CD4-positive, alpha-beta memory T cell (primary cell): ENCODE results near the gene SDC1. TPM values are rescaled to one million over a fixed set of nuclear protein-coding genes. Genes with fewer than 3 reads are reported as not detected.

Experiments used
- CTCF ChIA-PET: fragments of 350-600 bp; sonication (Branson Sonifier 250); formaldehyde crosslinking; loops from one replicate; lab custom pipeline; 2021; ENCODE audit warnings: inconsistent platforms; ENCODE audit not compliant: partially characterized antibody; lab: Charles Lee
- POLR2A ChIA-PET: fragments of 350-600 bp; sonication (Branson Sonifier 250); formaldehyde crosslinking; loops from one replicate; lab custom pipeline; 2021; ENCODE audit not compliant: partially characterized antibody; lab: Charles Lee
- DNase-seq, 5 donors: peaks; one replicate each; pipeline versions ENCODE4 v3.0.0 to v3.0.0-alpha.2; 2020 to 2022; ENCODE audit warnings: mixed read lengths in 1 of 5
- H3K27ac ChIP-seq: one replicate; pipeline ENCODE4 v1.7.0; 2013; ENCODE audit warnings: low read depth, low read length
- H3K27me3 ChIP-seq: 2 replicates; pipeline ENCODE4 v1.7.0; 2013; ENCODE audit warnings: mild to moderate bottlenecking, low read length, moderate library complexity; ENCODE audit not compliant: insufficient read depth
- H3K36me3 ChIP-seq: 2 replicates; pipeline ENCODE4 v1.7.0; 2013; ENCODE audit warnings: mild to moderate bottlenecking, low read length, moderate library complexity; ENCODE audit not compliant: insufficient read depth
- H3K4me1 ChIP-seq: 2 replicates; pipeline ENCODE4 v1.7.0; 2013; ENCODE audit warnings: mild to moderate bottlenecking, low read length, moderate library complexity; ENCODE audit not compliant: insufficient read depth
- H3K4me3 ChIP-seq, 2 donors: one replicate each; pipeline ENCODE4 v1.7.0; 2013; ENCODE audit warnings: low read length in 2 of 2, mild to moderate bottlenecking in 1 of 2
- H3K9me3 ChIP-seq, 2 donors: one replicate each; pipeline ENCODE4 v1.7.0; 2013; ENCODE audit warnings: low read length in 2 of 2, control low read depth in 1 of 2; ENCODE audit not compliant: control insufficient read depth in 1 of 2
- H3K27ac Mint-ChIP-seq, 7 donors: one replicate each; pipeline ENCODE4 v1.8.0; 2020 to 2021; ENCODE audit warnings: mixed read lengths in 7 of 7, mild to moderate bottlenecking in 6 of 7, inconsistent platforms in 3 of 7, moderate library complexity in 3 of 7
- H3K27me3 Mint-ChIP-seq, 2 donors: one replicate each; pipeline ENCODE4 v1.8.0; 2020 to 2021; ENCODE audit warnings: mixed read lengths in 2 of 2
- H3K36me3 Mint-ChIP-seq, 2 donors: one replicate each; pipeline ENCODE4 v1.8.0; 2020 to 2021; ENCODE audit warnings: mixed read lengths in 2 of 2, inconsistent platforms in 1 of 2, mild to moderate bottlenecking in 1 of 2
- H3K4me1 Mint-ChIP-seq, 4 donors: one replicate each; pipeline ENCODE4 v1.8.0; 2020 to 2021; ENCODE audit warnings: mixed read lengths in 4 of 4, mild to moderate bottlenecking in 1 of 4
- H3K4me3 Mint-ChIP-seq, 8 donors: one replicate each; pipeline ENCODE4 v1.8.0; 2020 to 2021; ENCODE audit warnings: mixed read lengths in 8 of 8, mild to moderate bottlenecking in 7 of 8, moderate library complexity in 6 of 8, inconsistent platforms in 3 of 8
- H3K9me3 Mint-ChIP-seq, 8 donors: one replicate each; pipeline ENCODE4 v1.8.0; 2020 to 2021; ENCODE audit warnings: mixed read lengths in 8 of 8, mild to moderate bottlenecking in 5 of 8, inconsistent platforms in 3 of 8, moderate library complexity in 1 of 8
- intact Hi-C: fragments of 100-400 bp; cut with micrococcal nuclease; formaldehyde crosslinking; loops from one replicate; pipeline ENCODE4 v1.15.1; 2023
- polyA plus RNA-seq, 2 donors: library from polyadenylated mRNA; unstranded; fragments of 300-500 nt; fragmentation: Illumina TruSeq; gene quantifications; one replicate each; pipeline ENCODE4 v1.2.3, GENCODE V29; 2021
- total RNA-seq, 2 experiments: library from RNA; stranded (reverse); gene quantifications; one replicate each; pipeline ENCODE4 v1.2.3, GENCODE V29; 2021

The SDC1 gene
- total and polyA plus RNA-seq, 4 experiments from 2014 or later = 0.09 TPM; not detected in 3

GRCh38 chr2:20164061-20164733 is 60.7 kb downstream of the SDC1 start:
- H3K4me3 Mint-ChIP-seq = no peak overlapping the region
- Histone ChIP-seq H3K9me3 (no peaks in the 10 kb centered on the region), H3K27me3 (no peaks in the 10 kb centered on the region), H3K4me3 (no peak overlapping the region), H3K4me1 (no peaks in the 10 kb centered on the region), H3K27ac (no peak overlapping the region), H3K36me3 (no peaks in the 10 kb centered on the region)
- ChIA-PET POLR2A (no interaction called here), CTCF (no interaction called here)
- peaks cover 0 to 6% (median 1%) of the 10 kb centered on the region in 8 donors for H3K9me3 Mint-ChIP-seq
- peaks cover 6 to 13% of the 10 kb centered on the region in 2 donors for H3K27me3 Mint-ChIP-seq
- no peak overlapping the region for H3K27ac Mint-ChIP-seq
- no peak for DNase-seq
- intact Hi-C loops = no loop called here
- H3K4me1 Mint-ChIP-seq = no peaks in the 10 kb centered on the region
- H3K36me3 Mint-ChIP-seq = no peaks in the 10 kb centered on the region

GRCh38 chr2:20159411-20160070 is 65.4 kb downstream of the SDC1 start:
- Histone ChIP-seq H3K9me3 (no peaks in the 10 kb centered on the region), H3K4me3 (no peak overlapping the region), H3K36me3 (no peaks in the 10 kb centered on the region), H3K4me1 (no peaks in the 10 kb centered on the region), H3K27ac (no peak overlapping the region), H3K27me3 (no peaks in the 10 kb centered on the region)
- POLR2A ChIA-PET = no interaction called here
- H3K4me1 Mint-ChIP-seq = no peaks in the 10 kb centered on the region
- intact Hi-C loops = no loop called here
- H3K4me3 Mint-ChIP-seq = no peak overlapping the region
- DNase-seq = no peak
- CTCF ChIA-PET = no interaction called here
- H3K27ac Mint-ChIP-seq = no peak overlapping the region
- peaks cover 9 to 19% of the 10 kb centered on the region in 2 donors for H3K27me3 Mint-ChIP-seq
- peaks cover 0 to 6% (median 1%) of the 10 kb centered on the region in 8 donors for H3K9me3 Mint-ChIP-seq
- H3K36me3 Mint-ChIP-seq = no peaks in the 10 kb centered on the region

- no peaks in the 10 kb centered on the region for H3K36me3 ChIP-seq
- ChIA-PET POLR2A (no interaction called here), CTCF (no interaction called here)
- H3K4me3 ChIP-seq = no peak overlapping the region
- H3K9me3 ChIP-seq = no peaks in the 10 kb centered on the region
- no peaks in the 10 kb centered on the region for H3K4me1 ChIP-seq
- Mint-ChIP-seq H3K9me3 (peaks cover 0 to 6% (median 1%) of the 10 kb centered on the region in 8 donors), H3K27me3 (peaks cover 13 to 17% of the 10 kb centered on the region in 2 donors), H3K4me1 (no peaks in the 10 kb centered on the region), H3K36me3 (no peaks in the 10 kb centered on the region), H3K27ac (no peak overlapping the region), H3K4me3 (no peak overlapping the region)
- H3K27ac ChIP-seq = no peak overlapping the region
- DNase-seq = no peak
- intact Hi-C loops = no loop called here
- H3K27me3 ChIP-seq = no peaks in the 10 kb centered on the region
Measured at GRCh38 chr2:20157193-20157891, 67.6 kb downstream of the SDC1 start.

GRCh38 chr2:20156836-20157192 is 68.1 kb downstream of the SDC1 start:
- H3K4me3 Mint-ChIP-seq = no peak overlapping the region
- Histone ChIP-seq H3K4me3 (no peak overlapping the region), H3K4me1 (no peaks in the 10 kb centered on the region), H3K36me3 (no peaks in the 10 kb centered on the region), H3K27me3 (no peaks in the 10 kb centered on the region), H3K9me3 (no peaks in the 10 kb centered on the region), H3K27ac (no peak overlapping the region)
- H3K9me3 Mint-ChIP-seq = peaks cover 0 to 6% (median 1%) of the 10 kb centered on the region in 8 donors
- POLR2A ChIA-PET = no interaction called here
- intact Hi-C loops = no loop called here
- no peaks in the 10 kb centered on the region for H3K36me3 Mint-ChIP-seq
- no peak for DNase-seq
- H3K4me1 Mint-ChIP-seq = no peaks in the 10 kb centered on the region
- CTCF ChIA-PET = no interaction called here
- peaks cover 9 to 14% of the 10 kb centered on the region in 2 donors for H3K27me3 Mint-ChIP-seq
- no peak overlapping the region for H3K27ac Mint-ChIP-seq

GRCh38 chr2:20156076-20156759 is 68.7 kb downstream of the SDC1 start:
- H3K9me3 ChIP-seq = no peaks in the 10 kb centered on the region
- CTCF ChIA-PET = no interaction called here
- intact Hi-C loops = no loop called here
- no peak overlapping the region for H3K27ac Mint-ChIP-seq
- H3K36me3 ChIP-seq = no peaks in the 10 kb centered on the region
- no peaks in the 10 kb centered on the region for H3K27me3 ChIP-seq
- no peak overlapping the region for H3K27ac ChIP-seq
- H3K4me3 ChIP-seq = no peak overlapping the region
- no peaks in the 10 kb centered on the region for H3K4me1 Mint-ChIP-seq
- no peak for DNase-seq
- peaks cover 0 to 6% (median 1%) of the 10 kb centered on the region in 8 donors for H3K9me3 Mint-ChIP-seq
- no peaks in the 10 kb centered on the region for H3K36me3 Mint-ChIP-seq
- no peak overlapping the region for H3K4me3 Mint-ChIP-seq
- H3K27me3 Mint-ChIP-seq = peaks cover 11 to 14% of the 10 kb centered on the region in 2 donors
- H3K4me1 ChIP-seq = no peaks in the 10 kb centered on the region
- POLR2A ChIA-PET = no interaction called here

GRCh38 chr2:20153131-20153851 is 71.6 kb downstream of the SDC1 start:
- ChIA-PET POLR2A (no interaction called here), CTCF (no interaction called here)
- Histone ChIP-seq H3K36me3 (no peaks in the 10 kb centered on the region), H3K27me3 (no peaks in the 10 kb centered on the region), H3K9me3 (no peaks in the 10 kb centered on the region), H3K4me3 (no peak overlapping the region), H3K4me1 (no peaks in the 10 kb centered on the region), H3K27ac (no peak overlapping the region)
- peaks cover 26 to 31% of the 10 kb centered on the region in 2 donors for H3K27me3 Mint-ChIP-seq
- intact Hi-C loops = no loop called here
- no peaks in the 10 kb centered on the region for H3K9me3 Mint-ChIP-seq
- H3K4me1 Mint-ChIP-seq = no peaks in the 10 kb centered on the region
- DNase-seq = no peak
- H3K36me3 Mint-ChIP-seq = no peaks in the 10 kb centered on the region
- no peak overlapping the region for H3K4me3 Mint-ChIP-seq
- H3K27ac Mint-ChIP-seq = no peak overlapping the region
